ENCODE measurements around the gene CRB3. TPM values are rescaled to one million over a fixed set of nuclear protein-coding genes. Genes with fewer than 3 reads are reported as not detected.

CRB3 gene
- total and polyA plus RNA-seq, 2 experiments from 2014 or later = 11.8 to 44.4 TPM

DNA sequence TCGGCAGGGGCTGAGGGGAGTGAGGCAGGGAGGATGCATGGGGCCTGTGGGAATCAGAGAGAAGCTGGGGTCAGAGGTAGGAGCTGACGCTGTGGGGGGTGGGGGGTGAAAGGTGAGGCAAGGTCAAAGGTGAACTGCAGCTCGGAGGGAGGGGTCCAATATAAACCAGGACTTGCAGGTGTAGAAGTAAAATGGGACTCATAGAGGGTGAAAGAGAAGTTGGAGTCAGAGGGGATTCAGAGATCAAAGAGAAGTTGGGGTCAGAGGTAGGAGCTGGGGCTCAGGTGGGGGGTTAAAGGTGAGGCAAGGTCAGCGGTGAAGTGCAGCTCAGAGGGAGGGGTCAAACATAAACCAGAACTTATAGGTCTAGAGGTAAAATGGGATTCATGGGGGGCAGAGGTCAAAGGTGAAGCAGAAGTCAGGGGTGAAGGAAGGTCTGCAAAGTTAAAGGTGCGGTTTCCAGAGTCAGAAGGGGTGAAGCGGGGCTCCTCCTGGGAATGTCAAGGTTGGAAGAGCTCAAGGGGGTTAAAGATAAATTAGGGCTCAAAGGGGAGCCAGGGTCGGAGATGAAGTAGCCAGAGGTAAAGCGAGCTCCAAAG is 30.5 kb downstream of the CRB3 start:
- H3F3A ChIP-seq (replicated peaks; ENCODE audit: low read depth) = no peaks in the 10 kb centered on the region
- H3K27ac ChIP-seq (ENCODE audit: low read depth) = no peak overlapping the region
- no peaks in the 10 kb centered on the region for H3K36me3 ChIP-seq (ENCODE audit: insufficient read depth)
- Mint-ChIP-seq H3K4me3 (no peak overlapping the region), H3K27me3 (ENCODE audit: insufficient read depth, low read depth, poor library complexity) (peaks cover 4% of the 10 kb centered on the region), H3K4me1 (no peaks in the 10 kb centered on the region), H3K27ac (no peak overlapping the region), H3K36me3 (ENCODE audit: low read depth) (no peaks in the 10 kb centered on the region; the same call in 1 of the 3 replicates), H3K9me3 (no peaks in the 10 kb centered on the region; the same call in 1 of the 3 replicates)
- no peak overlapping the region for H3K4me3 ChIP-seq
- no peaks in the 10 kb centered on the region for H3K4me1 ChIP-seq (ENCODE audit: insufficient read depth)
- no peak for ATAC-seq
- TF ChIP-seq NANOG (IDR thresholded peaks at IDR 0.05; ENCODE audit: borderline replicate concordance) = no peak
- TF ChIP-seq, protein P1, sequence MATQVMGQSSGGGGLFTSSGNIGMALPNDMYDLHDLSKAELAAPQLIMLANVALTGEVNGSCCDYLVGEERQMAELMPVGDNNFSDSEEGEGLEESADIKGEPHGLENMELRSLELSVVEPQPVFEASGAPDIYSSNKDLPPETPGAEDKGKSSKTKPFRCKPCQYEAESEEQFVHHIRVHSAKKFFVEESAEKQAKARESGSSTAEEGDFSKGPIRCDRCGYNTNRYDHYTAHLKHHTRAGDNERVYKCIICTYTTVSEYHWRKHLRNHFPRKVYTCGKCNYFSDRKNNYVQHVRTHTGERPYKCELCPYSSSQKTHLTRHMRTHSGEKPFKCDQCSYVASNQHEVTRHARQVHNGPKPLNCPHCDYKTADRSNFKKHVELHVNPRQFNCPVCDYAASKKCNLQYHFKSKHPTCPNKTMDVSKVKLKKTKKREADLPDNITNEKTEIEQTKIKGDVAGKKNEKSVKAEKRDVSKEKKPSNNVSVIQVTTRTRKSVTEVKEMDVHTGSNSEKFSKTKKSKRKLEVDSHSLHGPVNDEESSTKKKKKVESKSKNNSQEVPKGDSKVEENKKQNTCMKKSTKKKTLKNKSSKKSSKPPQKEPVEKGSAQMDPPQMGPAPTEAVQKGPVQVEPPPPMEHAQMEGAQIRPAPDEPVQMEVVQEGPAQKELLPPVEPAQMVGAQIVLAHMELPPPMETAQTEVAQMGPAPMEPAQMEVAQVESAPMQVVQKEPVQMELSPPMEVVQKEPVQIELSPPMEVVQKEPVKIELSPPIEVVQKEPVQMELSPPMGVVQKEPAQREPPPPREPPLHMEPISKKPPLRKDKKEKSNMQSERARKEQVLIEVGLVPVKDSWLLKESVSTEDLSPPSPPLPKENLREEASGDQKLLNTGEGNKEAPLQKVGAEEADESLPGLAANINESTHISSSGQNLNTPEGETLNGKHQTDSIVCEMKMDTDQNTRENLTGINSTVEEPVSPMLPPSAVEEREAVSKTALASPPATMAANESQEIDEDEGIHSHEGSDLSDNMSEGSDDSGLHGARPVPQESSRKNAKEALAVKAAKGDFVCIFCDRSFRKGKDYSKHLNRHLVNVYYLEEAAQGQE (IDR thresholded peaks at IDR 0.05; ENCODE audit: unreplicated experiment) = no peak
- TF ChIP-seq, protein P2, sequence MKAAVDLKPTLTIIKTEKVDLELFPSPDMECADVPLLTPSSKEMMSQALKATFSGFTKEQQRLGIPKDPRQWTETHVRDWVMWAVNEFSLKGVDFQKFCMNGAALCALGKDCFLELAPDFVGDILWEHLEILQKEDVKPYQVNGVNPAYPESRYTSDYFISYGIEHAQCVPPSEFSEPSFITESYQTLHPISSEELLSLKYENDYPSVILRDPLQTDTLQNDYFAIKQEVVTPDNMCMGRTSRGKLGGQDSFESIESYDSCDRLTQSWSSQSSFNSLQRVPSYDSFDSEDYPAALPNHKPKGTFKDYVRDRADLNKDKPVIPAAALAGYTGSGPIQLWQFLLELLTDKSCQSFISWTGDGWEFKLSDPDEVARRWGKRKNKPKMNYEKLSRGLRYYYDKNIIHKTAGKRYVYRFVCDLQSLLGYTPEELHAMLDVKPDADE (IDR thresholded peaks at IDR 0.05) = no peak
- TF ChIP-seq, protein P3, sequence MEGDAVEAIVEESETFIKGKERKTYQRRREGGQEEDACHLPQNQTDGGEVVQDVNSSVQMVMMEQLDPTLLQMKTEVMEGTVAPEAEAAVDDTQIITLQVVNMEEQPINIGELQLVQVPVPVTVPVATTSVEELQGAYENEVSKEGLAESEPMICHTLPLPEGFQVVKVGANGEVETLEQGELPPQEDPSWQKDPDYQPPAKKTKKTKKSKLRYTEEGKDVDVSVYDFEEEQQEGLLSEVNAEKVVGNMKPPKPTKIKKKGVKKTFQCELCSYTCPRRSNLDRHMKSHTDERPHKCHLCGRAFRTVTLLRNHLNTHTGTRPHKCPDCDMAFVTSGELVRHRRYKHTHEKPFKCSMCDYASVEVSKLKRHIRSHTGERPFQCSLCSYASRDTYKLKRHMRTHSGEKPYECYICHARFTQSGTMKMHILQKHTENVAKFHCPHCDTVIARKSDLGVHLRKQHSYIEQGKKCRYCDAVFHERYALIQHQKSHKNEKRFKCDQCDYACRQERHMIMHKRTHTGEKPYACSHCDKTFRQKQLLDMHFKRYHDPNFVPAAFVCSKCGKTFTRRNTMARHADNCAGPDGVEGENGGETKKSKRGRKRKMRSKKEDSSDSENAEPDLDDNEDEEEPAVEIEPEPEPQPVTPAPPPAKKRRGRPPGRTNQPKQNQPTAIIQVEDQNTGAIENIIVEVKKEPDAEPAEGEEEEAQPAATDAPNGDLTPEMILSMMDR (conservative IDR thresholded peaks at IDR 0.05; ENCODE audit: low read depth in 2 of 2) = no peak
- no peak for TF ChIP-seq CREB1 (CRISPR knock-in tag; IDR thresholded peaks at IDR 0.05; ENCODE audit: low read depth)
- TF ChIP-seq EZH2phosphoT487 (IDR thresholded peaks at IDR 0.05; ENCODE audit: unreplicated experiment) = no peak
- TF ChIP-seq STAT1 (IDR thresholded peaks at IDR 0.05; ENCODE audit: unreplicated experiment) = no peak
- no peak for TF ChIP-seq JUNB (IDR thresholded peaks at IDR 0.05; ENCODE audit: unreplicated experiment)
- no peak for TF ChIP-seq ZNF114 (CRISPR knock-in tag; IDR thresholded peaks at IDR 0.05)
- TF ChIP-seq, protein P4, sequence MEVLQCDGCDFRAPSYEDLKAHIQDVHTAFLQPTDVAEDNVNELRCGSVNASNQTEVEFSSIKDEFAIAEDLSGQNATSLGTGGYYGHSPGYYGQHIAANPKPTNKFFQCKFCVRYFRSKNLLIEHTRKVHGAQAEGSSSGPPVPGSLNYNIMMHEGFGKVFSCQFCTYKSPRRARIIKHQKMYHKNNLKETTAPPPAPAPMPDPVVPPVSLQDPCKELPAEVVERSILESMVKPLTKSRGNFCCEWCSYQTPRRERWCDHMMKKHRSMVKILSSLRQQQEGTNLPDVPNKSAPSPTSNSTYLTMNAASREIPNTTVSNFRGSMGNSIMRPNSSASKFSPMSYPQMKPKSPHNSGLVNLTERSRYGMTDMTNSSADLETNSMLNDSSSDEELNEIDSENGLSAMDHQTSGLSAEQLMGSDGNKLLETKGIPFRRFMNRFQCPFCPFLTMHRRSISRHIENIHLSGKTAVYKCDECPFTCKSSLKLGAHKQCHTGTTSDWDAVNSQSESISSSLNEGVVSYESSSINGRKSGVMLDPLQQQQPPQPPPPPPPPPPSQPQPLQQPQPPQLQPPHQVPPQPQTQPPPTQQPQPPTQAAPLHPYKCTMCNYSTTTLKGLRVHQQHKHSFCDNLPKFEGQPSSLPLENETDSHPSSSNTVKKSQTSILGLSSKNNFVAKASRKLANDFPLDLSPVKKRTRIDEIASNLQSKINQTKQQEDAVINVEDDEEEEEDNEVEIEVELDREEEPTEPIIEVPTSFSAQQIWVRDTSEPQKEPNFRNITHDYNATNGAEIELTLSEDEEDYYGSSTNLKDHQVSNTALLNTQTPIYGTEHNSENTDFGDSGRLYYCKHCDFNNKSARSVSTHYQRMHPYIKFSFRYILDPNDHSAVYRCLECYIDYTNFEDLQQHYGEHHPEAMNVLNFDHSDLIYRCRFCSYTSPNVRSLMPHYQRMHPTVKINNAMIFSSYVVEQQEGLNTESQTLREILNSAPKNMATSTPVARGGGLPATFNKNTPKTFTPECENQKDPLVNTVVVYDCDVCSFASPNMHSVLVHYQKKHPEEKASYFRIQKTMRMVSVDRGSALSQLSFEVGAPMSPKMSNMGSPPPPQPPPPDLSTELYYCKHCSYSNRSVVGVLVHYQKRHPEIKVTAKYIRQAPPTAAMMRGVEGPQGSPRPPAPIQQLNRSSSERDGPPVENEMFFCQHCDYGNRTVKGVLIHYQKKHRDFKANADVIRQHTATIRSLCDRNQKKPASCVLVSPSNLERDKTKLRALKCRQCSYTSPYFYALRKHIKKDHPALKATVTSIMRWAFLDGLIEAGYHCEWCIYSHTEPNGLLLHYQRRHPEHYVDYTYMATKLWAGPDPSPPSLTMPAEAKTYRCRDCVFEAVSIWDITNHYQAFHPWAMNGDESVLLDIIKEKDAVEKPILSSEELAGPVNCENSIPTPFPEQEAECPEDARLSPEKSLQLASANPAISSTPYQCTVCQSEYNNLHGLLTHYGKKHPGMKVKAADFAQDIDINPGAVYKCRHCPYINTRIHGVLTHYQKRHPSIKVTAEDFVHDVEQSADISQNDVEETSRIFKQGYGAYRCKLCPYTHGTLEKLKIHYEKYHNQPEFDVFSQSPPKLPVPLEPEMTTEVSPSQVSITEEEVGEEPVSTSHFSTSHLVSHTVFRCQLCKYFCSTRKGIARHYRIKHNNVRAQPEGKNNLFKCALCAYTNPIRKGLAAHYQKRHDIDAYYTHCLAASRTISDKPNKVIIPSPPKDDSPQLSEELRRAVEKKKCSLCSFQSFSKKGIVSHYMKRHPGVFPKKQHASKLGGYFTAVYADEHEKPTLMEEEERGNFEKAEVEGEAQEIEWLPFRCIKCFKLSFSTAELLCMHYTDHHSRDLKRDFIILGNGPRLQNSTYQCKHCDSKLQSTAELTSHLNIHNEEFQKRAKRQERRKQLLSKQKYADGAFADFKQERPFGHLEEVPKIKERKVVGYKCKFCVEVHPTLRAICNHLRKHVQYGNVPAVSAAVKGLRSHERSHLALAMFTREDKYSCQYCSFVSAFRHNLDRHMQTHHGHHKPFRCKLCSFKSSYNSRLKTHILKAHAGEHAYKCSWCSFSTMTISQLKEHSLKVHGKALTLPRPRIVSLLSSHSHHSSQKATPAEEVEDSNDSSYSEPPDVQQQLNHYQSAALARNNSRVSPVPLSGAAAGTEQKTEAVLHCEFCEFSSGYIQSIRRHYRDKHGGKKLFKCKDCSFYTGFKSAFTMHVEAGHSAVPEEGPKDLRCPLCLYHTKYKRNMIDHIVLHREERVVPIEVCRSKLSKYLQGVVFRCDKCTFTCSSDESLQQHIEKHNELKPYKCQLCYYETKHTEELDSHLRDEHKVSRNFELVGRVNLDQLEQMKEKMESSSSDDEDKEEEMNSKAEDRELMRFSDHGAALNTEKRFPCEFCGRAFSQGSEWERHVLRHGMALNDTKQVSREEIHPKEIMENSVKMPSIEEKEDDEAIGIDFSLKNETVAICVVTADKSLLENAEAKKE (CRISPR knock-in tag; IDR thresholded peaks at IDR 0.05) = no peak
- no peak for TF ChIP-seq EZH2 (IDR thresholded peaks at IDR 0.05; ENCODE audit: low read depth, unreplicated experiment)
- TF ChIP-seq ZNF331 (CRISPR knock-in tag; IDR thresholded peaks at IDR 0.05; ENCODE audit: low read depth) = no peak
- TF ChIP-seq POLR2AphosphoS5 (IDR thresholded peaks at IDR 0.05; ENCODE audit: low read depth) = no peak
- H3K4me2 ChIP-seq = no peak overlapping the region
- no peaks in the 10 kb centered on the region for H3K79me2 ChIP-seq (replicated peaks; ENCODE audit: insufficient read depth)
- no peaks in the 10 kb centered on the region for H4K20me1 ChIP-seq (replicated peaks; ENCODE audit: insufficient read depth)
- no peaks in the 10 kb centered on the region for H3K27me3 ChIP-seq (ENCODE audit: insufficient read depth)
- no peak overlapping the region for H2AFZ ChIP-seq
- DNase-seq (ENCODE audit: low spot score) = no peak
- no peaks in the 10 kb centered on the region for H3K9me2 ChIP-seq (ENCODE audit: insufficient read depth)

All from GM23338 (cell line).